Measurements from ENCODE around the gene SMIM35.

The SMIM35 gene

DNA sequence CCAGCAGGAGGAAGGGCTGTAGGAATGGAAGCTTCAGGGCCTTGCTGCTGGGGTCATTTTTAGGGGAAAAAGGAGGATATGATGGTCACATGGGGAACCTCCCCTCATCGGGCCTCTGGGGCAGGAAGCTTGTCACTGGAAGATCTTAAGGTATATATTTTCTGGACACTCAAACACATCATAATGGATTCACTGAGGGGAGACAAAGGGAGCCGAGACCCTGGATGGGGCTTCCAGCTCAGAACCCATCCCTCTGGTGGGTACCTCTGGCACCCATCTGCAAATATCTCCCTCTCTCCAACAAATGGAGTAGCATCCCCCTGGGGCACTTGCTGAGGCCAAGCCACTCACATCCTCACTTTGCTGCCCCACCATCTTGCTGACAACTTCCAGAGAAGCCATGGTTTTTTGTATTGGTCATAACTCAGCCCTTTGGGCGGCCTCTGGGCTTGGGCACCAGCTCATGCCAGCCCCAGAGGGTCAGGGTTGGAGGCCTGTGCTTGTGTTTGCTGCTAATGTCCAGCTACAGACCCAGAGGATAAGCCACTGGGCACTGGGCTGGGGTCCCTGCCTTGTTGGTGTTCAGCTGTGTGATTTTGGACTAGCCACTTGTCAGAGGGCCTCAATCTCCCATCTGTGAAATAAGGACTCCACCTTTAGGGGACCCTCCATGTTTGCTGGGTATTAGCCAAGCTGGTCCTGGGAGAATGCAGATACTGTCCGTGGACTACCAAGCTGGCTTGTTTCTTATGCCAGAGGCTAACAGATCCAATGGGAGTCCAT lies 86.5 kb downstream of the SMIM35 start:
- Histone ChIP-seq H3K4me1 (ENCODE audit: control insufficient read depth, insufficient read depth, low read length) (peaks cover 11% of the 10 kb centered on the region), H3K9me3 (ENCODE audit: control insufficient read depth, low read length) (no peaks in the 10 kb centered on the region), H3K27me3 (ENCODE audit: control insufficient read depth, insufficient read depth, low read length) (no peaks in the 10 kb centered on the region), H3K36me3 (ENCODE audit: control insufficient read depth, insufficient read depth, low read length) (no peaks in the 10 kb centered on the region), H3K4me3 (ENCODE audit: low read length) (no peak overlapping the region), H3K9ac (ENCODE audit: low read length) (no peak overlapping the region)

DNA sequence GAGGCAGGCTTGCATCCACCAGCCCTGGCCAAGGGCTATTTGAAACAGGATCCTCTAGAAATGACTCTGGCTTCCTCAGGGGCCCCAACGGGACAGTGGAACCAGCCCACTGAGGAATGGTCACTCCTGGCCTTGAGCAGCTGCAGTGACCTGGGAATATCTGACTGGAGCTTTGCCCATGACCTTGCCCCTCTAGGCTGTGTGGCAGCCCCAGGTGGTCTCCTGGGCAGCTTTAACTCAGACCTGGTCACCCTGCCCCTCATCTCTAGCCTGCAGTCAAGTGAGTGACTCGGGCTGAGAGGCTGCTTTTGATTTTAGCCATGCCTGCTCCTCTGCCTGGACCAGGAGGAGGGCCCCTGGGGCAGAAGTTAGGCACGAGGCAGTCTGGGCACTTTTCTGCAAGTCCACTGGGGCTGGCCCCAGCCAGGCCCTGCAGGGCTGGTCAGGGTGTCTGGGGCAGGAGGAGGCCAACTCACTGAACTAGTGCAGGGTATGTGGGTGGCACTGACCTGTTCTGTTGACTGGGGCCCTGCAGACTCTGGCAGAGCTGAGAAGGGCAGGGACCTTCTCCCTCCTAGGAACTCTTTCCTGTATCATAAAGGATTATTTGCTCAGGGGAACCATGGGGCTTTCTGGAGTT lies 87.3 kb downstream of the SMIM35 start:
- H3K4me1 ChIP-seq (ENCODE audit: control insufficient read depth, insufficient read depth, low read length), result peaks cover 11% of the 10 kb centered on the region

DNA sequence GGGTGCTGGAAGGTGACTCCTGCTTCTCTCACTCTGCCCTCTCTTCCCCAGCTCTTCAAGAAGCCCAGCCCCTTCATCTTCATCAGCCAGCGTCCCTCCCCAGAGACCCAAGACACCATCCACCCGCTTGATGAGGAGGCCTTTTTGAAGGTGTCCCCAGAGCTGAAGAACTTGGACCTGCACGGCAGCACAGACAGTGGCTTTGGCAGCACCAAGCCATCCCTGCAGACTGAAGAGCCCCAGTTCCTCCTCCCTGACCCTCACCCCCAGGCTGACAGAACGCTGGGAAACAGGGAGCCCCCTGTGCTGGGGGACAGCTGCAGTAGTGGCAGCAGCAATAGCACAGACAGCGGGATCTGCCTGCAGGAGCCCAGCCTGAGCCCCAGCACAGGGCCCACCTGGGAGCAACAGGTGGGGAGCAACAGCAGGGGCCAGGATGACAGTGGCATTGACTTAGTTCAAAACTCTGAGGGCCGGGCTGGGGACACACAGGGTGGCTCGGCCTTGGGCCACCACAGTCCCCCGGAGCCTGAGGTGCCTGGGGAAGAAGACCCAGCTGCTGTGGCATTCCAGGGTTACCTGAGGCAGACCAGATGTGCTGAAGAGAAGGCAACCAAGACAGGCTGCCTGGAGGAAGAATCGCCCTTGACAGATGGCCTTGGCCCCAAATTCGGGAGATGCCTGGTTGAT lies 88.0 kb downstream of the SMIM35 start:
- H3K9ac ChIP-seq (ENCODE audit: low read length), result no peak overlapping the region
- no peaks in the 10 kb centered on the region for H3K36me3 ChIP-seq (ENCODE audit: control insufficient read depth, insufficient read depth, low read length)
- H3K4me3 ChIP-seq (ENCODE audit: low read length), result no peak overlapping the region
- no peaks in the 10 kb centered on the region for H3K27me3 ChIP-seq (ENCODE audit: control insufficient read depth, insufficient read depth, low read length)
- peaks cover 11% of the 10 kb centered on the region for H3K4me1 ChIP-seq (ENCODE audit: control insufficient read depth, insufficient read depth, low read length)
- H3K9me3 ChIP-seq (ENCODE audit: control insufficient read depth, low read length), result no peaks in the 10 kb centered on the region

More for the DNA sequence above, 87.3 kb downstream of the SMIM35 start:
- no peaks in the 10 kb centered on the region for H3K36me3 ChIP-seq (ENCODE audit: control insufficient read depth, insufficient read depth, low read length)
- no peak overlapping the region for H3K9ac ChIP-seq (ENCODE audit: low read length)
- H3K27me3 ChIP-seq (ENCODE audit: control insufficient read depth, insufficient read depth, low read length), result no peaks in the 10 kb centered on the region
- no peaks in the 10 kb centered on the region for H3K9me3 ChIP-seq (ENCODE audit: control insufficient read depth, low read length)
- H3K4me3 ChIP-seq (ENCODE audit: low read length), result no peak overlapping the region

DNA sequence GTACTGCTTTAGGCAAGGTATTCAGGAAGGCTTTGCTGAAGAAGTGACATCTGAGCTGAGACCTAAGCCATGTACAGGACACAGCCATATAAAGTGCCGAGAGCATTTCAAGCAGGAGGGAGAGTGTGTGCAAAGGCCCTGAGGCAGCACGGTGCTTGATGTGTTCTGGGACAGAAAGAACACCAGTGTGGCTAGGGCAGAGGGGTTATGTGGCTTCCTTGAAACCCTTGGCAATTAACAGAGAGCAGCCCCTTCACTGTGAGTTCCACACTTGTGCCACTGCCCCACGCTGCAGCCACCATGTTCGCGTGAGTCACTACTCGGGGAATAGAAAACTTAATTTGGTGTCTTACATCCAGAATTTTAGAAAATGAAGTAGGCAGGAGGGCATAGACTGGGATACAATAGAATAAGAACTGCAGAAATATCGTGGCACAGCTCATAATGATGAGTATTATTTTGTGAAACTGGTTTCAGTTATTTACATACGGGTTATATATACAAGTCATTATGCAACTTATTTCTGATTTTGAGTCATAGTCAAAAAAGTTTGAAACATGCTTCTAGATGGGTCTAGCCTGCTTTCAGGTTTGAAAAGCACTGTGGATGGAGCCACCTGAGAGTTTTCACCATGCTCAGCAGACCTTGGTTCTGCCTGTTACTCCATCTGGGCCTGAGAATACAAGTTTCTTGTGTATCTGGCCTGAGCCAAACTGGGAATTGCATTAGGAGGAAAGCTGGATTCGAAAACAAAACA lies 88.8 kb downstream of the SMIM35 start:
- Histone ChIP-seq H3K4me3 (ENCODE audit: low read length) (no peak overlapping the region), H3K9ac (ENCODE audit: low read length) (no peak overlapping the region), H3K27me3 (ENCODE audit: control insufficient read depth, insufficient read depth, low read length) (no peaks in the 10 kb centered on the region), H3K9me3 (ENCODE audit: control insufficient read depth, low read length) (no peaks in the 10 kb centered on the region), H3K4me1 (ENCODE audit: control insufficient read depth, insufficient read depth, low read length) (peaks cover 11% of the 10 kb centered on the region), H3K36me3 (ENCODE audit: control insufficient read depth, insufficient read depth, low read length) (no peaks in the 10 kb centered on the region)

DNA sequence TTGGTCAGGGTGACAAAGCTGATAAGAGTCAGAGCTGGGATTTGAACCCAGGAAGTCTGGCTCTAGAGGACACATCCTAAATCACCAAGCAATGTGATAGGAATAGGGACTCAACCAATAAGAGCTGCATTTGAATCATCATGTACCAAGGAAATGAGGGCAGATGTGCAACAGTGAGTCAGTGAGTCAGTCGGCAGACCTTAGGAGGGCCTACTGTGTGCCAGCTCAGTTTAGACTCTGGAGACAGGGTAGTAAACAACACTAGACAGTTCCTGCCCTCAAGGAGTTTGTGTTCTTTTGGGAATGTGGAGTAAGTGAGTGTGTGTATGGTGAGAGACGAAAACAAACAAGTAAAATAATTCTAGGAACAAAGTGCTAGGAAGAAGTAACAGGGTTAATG lies 89.4 kb downstream of the SMIM35 start:
- Histone ChIP-seq H3K4me1 (ENCODE audit: control insufficient read depth, insufficient read depth, low read length) (peaks cover 9% of the 10 kb centered on the region), H3K4me3 (ENCODE audit: low read length) (no peak overlapping the region), H3K9ac (ENCODE audit: low read length) (no peak overlapping the region), H3K27me3 (ENCODE audit: control insufficient read depth, insufficient read depth, low read length) (no peaks in the 10 kb centered on the region), H3K9me3 (ENCODE audit: control insufficient read depth, low read length) (no peaks in the 10 kb centered on the region), H3K36me3 (ENCODE audit: control insufficient read depth, insufficient read depth, low read length) (no peaks in the 10 kb centered on the region)

DNA sequence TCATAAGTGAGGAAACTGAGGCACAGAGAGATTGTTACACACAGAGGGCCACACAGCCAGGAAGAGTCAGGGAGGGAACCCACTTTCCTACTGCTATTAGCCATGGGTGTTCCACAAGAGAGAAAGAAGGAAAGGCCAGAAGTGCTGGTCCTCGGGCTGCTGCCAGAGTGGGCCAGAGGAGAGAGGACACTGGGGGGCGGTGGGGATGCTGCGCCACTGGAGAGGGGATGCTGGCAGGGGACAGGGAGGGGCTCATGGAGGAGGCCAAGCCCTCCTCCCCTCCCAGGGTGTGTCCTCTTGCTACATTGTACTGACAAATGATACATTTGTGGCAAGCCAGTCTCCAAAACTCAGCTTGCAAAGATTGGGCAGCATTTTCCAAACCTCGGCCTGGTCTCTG lies 90.7 kb downstream of the SMIM35 start:
- Histone ChIP-seq H3K9me3 (ENCODE audit: control insufficient read depth, low read length) (no peaks in the 10 kb centered on the region), H3K9ac (ENCODE audit: low read length) (no peak overlapping the region), H3K4me3 (ENCODE audit: low read length) (no peak overlapping the region), H3K4me1 (ENCODE audit: control insufficient read depth, insufficient read depth, low read length) (no peaks in the 10 kb centered on the region), H3K27me3 (ENCODE audit: control insufficient read depth, insufficient read depth, low read length) (no peaks in the 10 kb centered on the region), H3K36me3 (ENCODE audit: control insufficient read depth, insufficient read depth, low read length) (no peaks in the 10 kb centered on the region)

DNA sequence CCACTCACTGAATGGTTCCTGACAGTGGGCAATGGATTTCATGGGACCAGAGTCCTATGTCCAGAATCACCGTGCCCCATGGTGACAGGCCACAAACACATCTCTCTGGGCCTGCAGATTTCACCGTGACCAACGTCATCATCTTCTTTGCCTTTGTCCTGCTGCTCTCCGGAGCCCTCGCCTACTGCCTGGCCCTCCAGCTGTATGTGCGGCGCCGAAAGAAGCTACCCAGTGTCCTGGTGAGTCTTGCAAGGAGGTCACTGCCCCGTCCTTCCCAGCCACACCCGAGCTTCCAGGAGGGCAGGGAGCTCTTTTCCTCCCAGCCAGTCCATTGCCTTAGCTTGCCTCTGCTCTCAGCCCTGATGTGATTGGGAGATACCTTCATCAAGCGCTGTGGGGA lies 91.3 kb downstream of the SMIM35 start:
- no peak overlapping the region for H3K9ac ChIP-seq (ENCODE audit: low read length)
- no peak overlapping the region for H3K4me3 ChIP-seq (ENCODE audit: low read length)
- no peaks in the 10 kb centered on the region for H3K36me3 ChIP-seq (ENCODE audit: control insufficient read depth, insufficient read depth, low read length)
- no peaks in the 10 kb centered on the region for H3K4me1 ChIP-seq (ENCODE audit: control insufficient read depth, insufficient read depth, low read length)
- H3K27me3 ChIP-seq (ENCODE audit: control insufficient read depth, insufficient read depth, low read length), result no peaks in the 10 kb centered on the region
- H3K9me3 ChIP-seq (ENCODE audit: control insufficient read depth, low read length), result no peaks in the 10 kb centered on the region

DNA sequence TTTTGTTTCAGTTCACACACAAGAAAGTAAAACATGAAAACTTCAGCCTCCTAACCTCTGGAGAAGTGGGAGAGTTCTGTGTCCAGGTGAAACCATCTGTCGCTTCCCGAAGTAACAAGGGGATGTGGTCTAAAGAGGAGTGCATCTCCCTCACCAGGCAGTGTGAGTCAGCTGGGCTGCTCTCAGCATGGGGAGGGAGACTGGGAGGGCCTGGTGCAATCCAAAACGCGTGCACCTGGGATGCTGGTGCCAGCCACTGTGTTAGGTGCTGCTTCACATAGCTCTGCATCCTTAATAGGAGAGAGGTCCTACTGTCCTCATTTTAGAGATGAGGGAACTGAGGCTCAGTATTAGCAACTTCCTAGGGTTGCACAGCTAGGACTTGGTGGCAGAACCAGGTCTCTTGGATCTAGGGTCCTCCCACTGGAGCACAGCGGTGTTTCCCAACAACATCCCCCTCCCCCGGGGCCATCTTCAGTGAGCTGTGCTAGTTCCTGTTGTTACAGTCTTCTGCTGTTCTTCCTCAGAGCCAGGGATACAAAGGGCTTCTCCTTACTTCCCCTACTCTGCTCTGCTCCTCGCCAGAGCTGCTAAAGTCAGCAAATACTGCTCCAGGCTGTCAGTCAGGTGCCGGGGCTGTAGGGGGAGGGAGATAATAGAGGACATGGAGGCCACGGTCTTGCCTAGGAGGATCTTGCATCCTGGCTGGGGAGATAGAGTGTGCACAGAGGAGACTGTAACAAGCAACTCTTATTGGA lies 92.6 kb downstream of the SMIM35 start:
- H3K36me3 ChIP-seq (ENCODE audit: control insufficient read depth, insufficient read depth, low read length), result no peaks in the 10 kb centered on the region
- H3K4me1 ChIP-seq (ENCODE audit: control insufficient read depth, insufficient read depth, low read length), result no peaks in the 10 kb centered on the region
- H3K27me3 ChIP-seq (ENCODE audit: control insufficient read depth, insufficient read depth, low read length), result no peaks in the 10 kb centered on the region
- no peaks in the 10 kb centered on the region for H3K9me3 ChIP-seq (ENCODE audit: control insufficient read depth, low read length)
- H3K9ac ChIP-seq (ENCODE audit: low read length), result no peak overlapping the region
- H3K4me3 ChIP-seq (ENCODE audit: low read length), result no peak overlapping the region

DNA sequence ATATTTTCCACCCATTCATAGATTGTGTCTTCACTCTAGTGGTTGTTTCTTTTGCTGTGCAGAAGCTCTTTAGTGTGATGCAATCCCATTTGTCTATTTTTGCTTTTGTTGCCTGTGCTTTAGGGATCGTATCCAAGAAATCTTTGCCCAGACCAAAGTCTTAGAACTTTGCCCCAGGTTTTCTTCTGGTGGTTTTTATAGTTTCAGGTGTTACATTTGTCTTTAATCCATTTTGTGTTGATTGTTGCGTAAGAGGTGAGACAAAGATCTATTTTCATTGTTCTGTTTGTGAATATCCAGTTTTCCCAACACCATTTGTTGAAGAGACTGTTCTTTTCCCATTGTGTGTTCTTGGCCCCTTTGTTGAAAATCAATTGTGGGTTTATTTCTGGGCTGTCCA lies 94.1 kb downstream of the SMIM35 start:
- Histone ChIP-seq H3K4me3 (ENCODE audit: low read length) (no peak overlapping the region), H3K27me3 (ENCODE audit: control insufficient read depth, insufficient read depth, low read length) (no peaks in the 10 kb centered on the region), H3K36me3 (ENCODE audit: control insufficient read depth, insufficient read depth, low read length) (no peaks in the 10 kb centered on the region), H3K9me3 (ENCODE audit: control insufficient read depth, low read length) (no peaks in the 10 kb centered on the region), H3K4me1 (ENCODE audit: control insufficient read depth, insufficient read depth, low read length) (no peaks in the 10 kb centered on the region), H3K9ac (ENCODE audit: low read length) (no peak overlapping the region)

DNA sequence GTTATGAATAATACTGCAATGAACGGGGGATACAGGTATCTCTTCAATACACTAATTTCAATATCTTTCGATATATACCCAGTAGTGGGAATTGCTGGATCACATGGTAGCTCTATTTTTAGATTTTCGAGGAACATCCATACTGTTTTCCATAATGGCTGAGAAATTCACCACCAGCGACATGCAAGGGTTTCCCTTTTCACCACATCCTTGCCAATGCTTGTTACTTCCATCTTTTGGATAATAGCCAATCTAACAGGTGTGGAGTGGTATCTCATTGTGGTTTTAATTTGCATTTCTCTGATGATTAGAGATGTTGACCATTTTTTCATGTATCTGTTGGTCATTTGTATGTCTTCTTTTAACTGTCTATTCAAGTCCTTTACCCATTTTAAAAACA lies 94.6 kb downstream of the SMIM35 start:
- no peaks in the 10 kb centered on the region for H3K4me1 ChIP-seq (ENCODE audit: control insufficient read depth, insufficient read depth, low read length)

DNA sequence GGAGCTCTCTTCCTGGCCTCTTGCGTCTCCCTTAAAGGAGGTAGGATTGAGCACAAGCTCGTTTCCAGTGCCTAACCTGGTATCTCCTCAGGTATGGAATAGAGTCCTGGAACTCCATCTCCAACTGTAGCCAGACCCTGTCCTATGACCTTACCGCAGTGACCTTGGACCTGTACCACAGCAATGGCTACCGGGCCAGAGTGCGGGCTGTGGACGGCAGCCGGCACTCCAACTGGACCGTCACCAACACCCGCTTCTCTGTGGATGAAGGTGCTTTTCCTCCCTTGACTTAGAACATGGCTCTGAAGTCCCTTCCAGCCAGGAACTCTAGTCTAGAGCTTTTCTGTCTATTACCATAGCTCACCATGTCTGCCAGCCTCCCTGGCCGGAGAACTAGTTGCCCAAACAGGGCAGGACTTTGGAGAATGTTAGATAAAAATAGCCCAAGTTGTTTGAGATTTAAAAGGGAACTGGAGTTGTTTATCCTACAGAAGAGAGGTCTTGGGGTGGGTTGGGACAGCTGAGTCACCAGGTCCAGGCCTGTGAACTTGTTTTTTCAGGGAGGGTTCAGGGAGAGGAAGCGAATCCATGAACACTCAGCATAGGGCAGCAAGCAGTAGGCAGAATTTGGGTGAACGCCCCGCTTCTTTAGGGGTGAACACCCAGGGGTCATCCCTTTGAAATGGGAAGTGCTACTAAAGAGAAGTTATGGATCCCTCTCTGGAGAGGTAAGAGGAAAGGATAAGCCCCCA lies 97.2 kb downstream of the SMIM35 start:
- Histone ChIP-seq H3K9ac (ENCODE audit: low read length) (peak overlapping the region; percentile 23), H3K36me3 (ENCODE audit: control insufficient read depth, insufficient read depth, low read length) (no peaks in the 10 kb centered on the region), H3K4me3 (ENCODE audit: low read length) (no peak overlapping the region), H3K9me3 (ENCODE audit: control insufficient read depth, low read length) (no peaks in the 10 kb centered on the region), H3K27me3 (ENCODE audit: control insufficient read depth, insufficient read depth, low read length) (peaks cover 10% of the 10 kb centered on the region), H3K4me1 (ENCODE audit: control insufficient read depth, insufficient read depth, low read length) (peaks cover 6% of the 10 kb centered on the region)

More for the DNA sequence above, 94.6 kb downstream of the SMIM35 start:
- Histone ChIP-seq H3K9ac (ENCODE audit: low read length) (no peak overlapping the region), H3K4me3 (ENCODE audit: low read length) (no peak overlapping the region), H3K27me3 (ENCODE audit: control insufficient read depth, insufficient read depth, low read length) (peaks cover 2% of the 10 kb centered on the region), H3K9me3 (ENCODE audit: control insufficient read depth, low read length) (no peaks in the 10 kb centered on the region), H3K36me3 (ENCODE audit: control insufficient read depth, insufficient read depth, low read length) (no peaks in the 10 kb centered on the region)

Data from mucosa of stomach (tissue), 1 donor.